Adipocyte (in vitro differentiated cells): ENCODE results near the gene VPS4B.

Experiments
- DNase-seq: peaks from one replicate; pipeline ENCODE4 v3.0.0-alpha.2; 2015; ENCODE audit warnings: low read depth
- H3K27me3 ChIP-seq: replicated peaks from 2 replicates; pipeline ENCODE4 v1.7.0; 2013; ENCODE audit warnings: mild to moderate bottlenecking, low read length, moderate library complexity; ENCODE audit not compliant: control insufficient read depth, insufficient read depth
- H3K36me3 ChIP-seq: 2 replicates; pipeline ENCODE4 v1.7.0; 2013; ENCODE audit warnings: low read length, mild to moderate bottlenecking, moderate library complexity; ENCODE audit not compliant: control insufficient read depth, insufficient read depth, severe bottlenecking
- H3K4me1 ChIP-seq: 2 replicates; pipeline ENCODE4 v1.7.0; 2013; ENCODE audit warnings: mild to moderate bottlenecking, low read length, moderate library complexity; ENCODE audit not compliant: control insufficient read depth, insufficient read depth
- H3K4me3 ChIP-seq: 2 replicates; pipeline ENCODE4 v1.7.0; 2013; ENCODE audit warnings: mild to moderate bottlenecking, low read length, moderate library complexity
- H3K9ac ChIP-seq: 2 replicates; pipeline ENCODE4 v1.7.0; 2013; ENCODE audit warnings: mild to moderate bottlenecking, low read length, moderate library complexity
- H3K9me3 ChIP-seq: 2 replicates; pipeline ENCODE4 v1.7.0; 2013; ENCODE audit warnings: mild to moderate bottlenecking, low read length, moderate library complexity; ENCODE audit not compliant: control insufficient read depth

The VPS4B gene

DNA sequence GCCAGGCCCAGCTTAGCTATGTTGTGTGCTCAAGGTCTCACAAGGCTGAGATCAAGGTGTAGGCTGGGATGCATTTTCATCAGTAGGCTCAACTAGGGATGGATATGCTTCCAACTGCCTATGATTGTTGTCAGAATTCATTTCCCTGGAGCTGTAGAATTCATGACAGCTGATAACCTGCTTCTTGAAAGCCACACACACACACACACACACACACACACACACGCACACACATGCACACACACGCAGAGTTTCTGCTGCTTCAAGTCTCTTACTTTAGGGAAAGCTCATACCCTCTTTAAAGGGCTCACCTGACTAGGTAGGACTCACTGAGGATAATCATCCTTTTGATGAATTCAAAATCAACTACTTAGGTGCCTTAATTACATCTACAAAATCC lies 8.2 kb upstream of the VPS4B start:
- Histone ChIP-seq H3K27me3 (no peaks in the 10 kb centered on the region), H3K9ac (no peak overlapping the region), H3K4me3 (no peak overlapping the region), H3K9me3 (no peaks in the 10 kb centered on the region), H3K36me3 (no peaks in the 10 kb centered on the region), H3K4me1 (peaks cover 14% of the 10 kb centered on the region)
- no peak for DNase-seq

- peaks cover 6% of the 10 kb centered on the region for H3K4me1 ChIP-seq
- H3K4me3 ChIP-seq: no peak overlapping the region
- H3K9ac ChIP-seq: no peak overlapping the region
- H3K36me3 ChIP-seq: no peaks in the 10 kb centered on the region
- H3K27me3 ChIP-seq: no peaks in the 10 kb centered on the region
- H3K9me3 ChIP-seq: no peaks in the 10 kb centered on the region
- DNase-seq: no peak
Measured at GRCh38 chr18:63427558-63427957, 5.3 kb upstream of the VPS4B start.

- DNase-seq: no peak
- no peaks in the 10 kb centered on the region for H3K9me3 ChIP-seq
Measured at GRCh38 chr18:63422864-63423304, 608 bp upstream of the VPS4B start.

DNA sequence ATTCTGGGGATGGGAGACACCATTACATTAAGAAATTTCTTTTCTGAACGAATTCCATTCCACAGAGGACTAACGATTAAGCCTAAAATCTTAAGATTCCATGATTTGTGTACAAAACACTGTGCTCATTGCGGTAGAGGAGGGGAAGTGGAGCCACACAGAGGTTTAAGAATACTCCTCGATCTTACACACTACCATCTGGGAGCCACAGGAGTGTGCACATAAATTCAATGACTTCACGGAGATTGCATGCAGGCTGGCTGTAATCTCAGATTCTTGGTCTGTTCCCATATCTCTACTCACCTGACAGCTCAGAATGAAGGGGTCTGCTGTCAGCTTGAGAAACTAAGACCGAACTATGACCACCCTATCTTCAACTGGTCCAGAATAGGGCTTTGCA lies 762 bp downstream of the VPS4B start:
- peak overlapping the region; percentile 98 for H3K9ac ChIP-seq
- peaks cover 14% of the 10 kb centered on the region for H3K36me3 ChIP-seq
- DNase-seq: peak; percentile 44
- H3K27me3 ChIP-seq: no peaks in the 10 kb centered on the region
- H3K4me3 ChIP-seq: peak overlapping the region; percentile 96
- peaks cover 13% of the 10 kb centered on the region for H3K4me1 ChIP-seq
- no peaks in the 10 kb centered on the region for H3K9me3 ChIP-seq

More at GRCh38 chr18:63422864-63423304, 608 bp upstream of the VPS4B start:
- Histone ChIP-seq H3K36me3 (peaks cover 7% of the 10 kb centered on the region), H3K9ac (peak overlapping the region; percentile 98), H3K4me1 (peaks cover 13% of the 10 kb centered on the region), H3K27me3 (no peaks in the 10 kb centered on the region), H3K4me3 (peak overlapping the region; percentile 96)

DNA sequence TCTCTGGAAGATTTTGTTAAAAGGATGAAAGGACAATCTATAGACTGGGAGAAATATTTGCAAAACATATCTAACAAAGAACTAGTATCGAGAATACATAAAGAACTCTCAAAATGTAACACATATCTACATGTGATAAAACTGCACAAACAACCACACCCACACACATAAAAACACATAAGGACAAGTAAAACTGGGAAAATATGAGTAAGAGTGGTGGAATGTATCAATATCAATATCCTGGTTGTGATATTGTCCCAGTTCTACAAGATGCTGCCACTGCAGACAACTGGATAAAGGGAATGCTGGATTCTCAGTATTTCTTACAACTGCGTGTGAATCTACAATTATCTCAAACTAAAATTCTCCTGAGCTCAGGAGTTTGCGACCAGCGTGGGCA lies 9.3 kb downstream of the VPS4B start:
- no peak overlapping the region for H3K4me3 ChIP-seq
- H3K9ac ChIP-seq: no peak overlapping the region
- H3K9me3 ChIP-seq: no peaks in the 10 kb centered on the region
- no peak for DNase-seq
- H3K36me3 ChIP-seq: peaks cover 68% of the 10 kb centered on the region
- H3K27me3 ChIP-seq: no peaks in the 10 kb centered on the region
- peaks cover 5% of the 10 kb centered on the region for H3K4me1 ChIP-seq

- H3K9me3 ChIP-seq: no peaks in the 10 kb centered on the region
- peaks cover 19% of the 10 kb centered on the region for H3K4me1 ChIP-seq
- no peaks in the 10 kb centered on the region for H3K27me3 ChIP-seq
- no peak overlapping the region for H3K4me3 ChIP-seq
- DNase-seq: peak; percentile 37
- no peak overlapping the region for H3K9ac ChIP-seq
- peaks cover 72% of the 10 kb centered on the region for H3K36me3 ChIP-seq
Measured at GRCh38 chr18:63410792-63411191, 11.5 kb downstream of the VPS4B start.

DNA sequence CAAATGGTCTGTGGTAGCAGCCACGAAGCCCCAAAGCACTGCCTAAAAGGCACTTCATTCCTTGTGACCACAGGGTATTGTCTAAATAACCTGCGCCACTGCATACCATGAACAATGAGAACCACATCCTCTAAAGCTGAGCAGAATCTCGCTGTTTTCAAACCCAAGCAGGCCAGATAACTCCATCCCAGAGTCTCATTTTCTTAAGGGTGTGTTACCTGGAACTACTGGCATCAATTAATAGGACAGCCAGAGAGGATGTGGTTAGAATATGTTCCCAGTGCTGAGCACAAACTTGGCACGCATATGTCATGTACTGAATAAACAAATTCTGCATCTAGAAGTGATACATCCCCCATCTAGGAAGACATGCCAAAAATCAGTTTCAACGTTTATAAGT lies 13.0 kb downstream of the VPS4B start:
- Histone ChIP-seq H3K36me3 (peaks cover 64% of the 10 kb centered on the region), H3K9me3 (no peaks in the 10 kb centered on the region), H3K27me3 (no peaks in the 10 kb centered on the region), H3K9ac (no peak overlapping the region), H3K4me1 (peaks cover 19% of the 10 kb centered on the region), H3K4me3 (no peak overlapping the region)
- no peak for DNase-seq

- Histone ChIP-seq H3K9me3 (no peaks in the 10 kb centered on the region), H3K36me3 (peaks cover 75% of the 10 kb centered on the region), H3K4me1 (peaks cover 19% of the 10 kb centered on the region), H3K4me3 (no peak overlapping the region), H3K27me3 (no peaks in the 10 kb centered on the region), H3K9ac (no peak overlapping the region)
- DNase-seq: no peak
Measured at GRCh38 chr18:63407734-63408133, 14.5 kb downstream of the VPS4B start.

- H3K9ac ChIP-seq: no peak overlapping the region
- no peaks in the 10 kb centered on the region for H3K27me3 ChIP-seq
- H3K9me3 ChIP-seq: no peaks in the 10 kb centered on the region
- no peak overlapping the region for H3K4me3 ChIP-seq
- peaks cover 17% of the 10 kb centered on the region for H3K4me1 ChIP-seq
- DNase-seq: no peak
- H3K36me3 ChIP-seq: peaks cover 84% of the 10 kb centered on the region
Measured at GRCh38 chr18:63405986-63406385, 16.3 kb downstream of the VPS4B start.

- Histone ChIP-seq H3K9me3 (no peaks in the 10 kb centered on the region), H3K27me3 (no peaks in the 10 kb centered on the region), H3K36me3 (peaks cover 84% of the 10 kb centered on the region), H3K4me3 (no peak overlapping the region), H3K4me1 (peaks cover 10% of the 10 kb centered on the region), H3K9ac (no peak overlapping the region)
- no peak for DNase-seq
Measured at GRCh38 chr18:63402246-63403162, 19.8 kb downstream of the VPS4B start.

- Histone ChIP-seq H3K9me3 (no peaks in the 10 kb centered on the region), H3K36me3 (peaks cover 99% of the 10 kb centered on the region), H3K4me1 (peaks cover 3% of the 10 kb centered on the region), H3K9ac (no peak overlapping the region), H3K27me3 (no peaks in the 10 kb centered on the region), H3K4me3 (no peak overlapping the region)
- no peak for DNase-seq
Measured at GRCh38 chr18:63399300-63399699, 23.0 kb downstream of the VPS4B start.
